Activated CD4-positive, alpha-beta T cell treated with anti-CD3 and anti-CD28 coated beads for 24 hours (primary cell): Measurements from ENCODE around the gene SAMM50.

ENCODE experiments used
- DNase-seq, 2 donors: peaks; one replicate each; pipeline ENCODE4 v3.0.0-alpha.2; 2020; ENCODE audit warnings: low read depth in 2 of 2

The SAMM50 gene

GRCh38 chr22:43945632-43946383 is 9.4 kb upstream of the SAMM50 start:
- DNase-seq, result peak; percentile 60 to 69

DNA sequence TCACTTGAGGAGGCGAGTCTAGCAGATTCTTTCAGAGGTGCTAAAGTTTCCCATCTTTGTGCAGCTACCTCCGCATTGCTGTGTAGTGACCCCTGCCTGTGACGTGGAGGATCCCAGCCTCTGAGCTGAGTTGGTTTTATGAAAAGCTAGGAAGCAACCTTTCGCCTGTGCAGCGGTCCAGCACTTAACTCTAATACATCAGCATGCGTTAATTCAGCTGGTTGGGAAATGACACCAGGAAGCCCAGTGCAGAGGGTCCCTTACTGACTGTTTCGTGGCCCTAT is 8.9 kb upstream of the SAMM50 start:
- no peak for DNase-seq

DNA sequence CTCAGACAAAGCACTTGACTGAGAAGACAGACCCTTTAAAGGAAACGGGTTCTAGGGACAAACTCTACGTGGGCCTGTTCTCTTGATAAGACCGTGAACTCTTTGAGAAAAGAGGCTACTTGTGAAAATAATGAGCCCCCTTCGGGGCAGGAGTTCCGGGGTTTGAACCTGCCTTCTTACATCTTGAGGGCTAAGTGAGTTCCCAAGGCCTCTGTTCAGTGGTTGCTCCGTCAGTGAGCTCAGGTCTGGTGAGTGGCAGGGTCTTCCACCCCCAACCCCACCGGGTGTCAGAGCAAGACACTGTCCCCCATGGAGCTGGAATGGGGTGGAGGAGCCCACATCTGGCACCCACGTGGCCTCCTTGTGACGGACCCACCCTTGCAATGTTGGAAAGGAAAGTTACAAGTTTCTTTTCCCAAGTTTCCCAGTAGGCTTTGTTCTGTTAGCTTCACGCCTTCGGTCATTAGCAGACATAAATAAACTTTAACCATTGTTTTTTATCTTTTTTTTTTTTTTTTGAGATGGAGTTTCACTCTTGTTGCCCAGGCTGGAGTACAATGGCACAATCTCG is 6.3 kb upstream of the SAMM50 start:
- no peak for DNase-seq

DNA sequence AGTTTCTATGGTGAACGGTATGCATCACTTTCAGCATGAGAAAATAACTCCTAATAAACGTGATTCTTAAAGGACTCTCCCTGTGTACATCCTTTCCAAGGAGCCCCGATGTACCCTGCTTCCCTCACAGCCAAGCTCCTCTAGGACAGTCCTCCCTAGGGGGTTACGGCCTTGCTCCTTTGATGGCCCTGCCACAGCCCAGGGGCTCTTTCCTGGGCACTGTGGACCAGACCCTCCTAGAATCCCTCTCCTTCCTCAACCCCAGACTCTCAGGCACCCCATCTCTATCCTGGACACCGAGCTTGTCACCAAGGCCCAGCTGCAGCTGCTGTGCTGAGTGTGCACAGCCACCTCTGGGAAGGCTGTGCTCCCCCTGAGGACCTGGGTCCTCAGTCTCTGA is 3.9 kb upstream of the SAMM50 start:
- no peak for DNase-seq

GRCh38 chr22:43951966-43952365 is 3.3 kb upstream of the SAMM50 start:
- DNase-seq, result no peak

GRCh38 chr22:43953988-43954785 is 1.1 kb upstream of the SAMM50 start:
- DNase-seq, result no peak

GRCh38 chr22:43955883-43956782 is 891 bp downstream of the SAMM50 start:
- DNase-seq, result no peak

DNA sequence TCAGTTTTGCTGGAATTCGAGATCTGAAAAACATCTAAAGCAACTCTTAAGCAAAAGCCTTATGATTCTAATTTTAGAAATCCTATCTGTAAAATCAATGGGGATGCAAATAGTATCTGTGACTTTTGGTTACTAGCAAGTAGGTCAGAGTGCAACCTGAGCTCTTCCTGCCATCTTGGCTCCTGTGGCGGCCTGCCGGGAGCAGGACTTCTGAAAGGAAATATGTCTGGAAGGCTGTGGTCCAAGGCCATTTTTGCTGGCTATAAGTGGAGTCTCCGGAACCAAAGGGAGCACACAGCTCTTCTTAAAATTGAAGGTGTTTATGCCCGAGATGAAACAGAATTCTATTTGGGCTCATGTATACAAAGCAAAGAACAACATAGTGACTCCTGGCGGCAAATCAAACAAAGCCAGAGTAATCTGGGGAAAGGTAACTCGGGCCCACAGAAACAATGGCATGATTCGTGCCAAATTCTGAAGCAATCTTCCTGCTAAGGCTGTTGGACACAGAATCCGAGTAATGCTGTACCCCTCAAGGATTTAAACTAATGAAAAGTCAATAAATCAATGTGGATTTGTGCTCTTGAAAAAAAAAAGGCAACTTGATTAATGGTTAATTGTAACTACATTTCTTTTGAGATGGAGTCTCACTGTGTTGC is 1.7 kb downstream of the SAMM50 start:
- DNase-seq, result no peak

DNA sequence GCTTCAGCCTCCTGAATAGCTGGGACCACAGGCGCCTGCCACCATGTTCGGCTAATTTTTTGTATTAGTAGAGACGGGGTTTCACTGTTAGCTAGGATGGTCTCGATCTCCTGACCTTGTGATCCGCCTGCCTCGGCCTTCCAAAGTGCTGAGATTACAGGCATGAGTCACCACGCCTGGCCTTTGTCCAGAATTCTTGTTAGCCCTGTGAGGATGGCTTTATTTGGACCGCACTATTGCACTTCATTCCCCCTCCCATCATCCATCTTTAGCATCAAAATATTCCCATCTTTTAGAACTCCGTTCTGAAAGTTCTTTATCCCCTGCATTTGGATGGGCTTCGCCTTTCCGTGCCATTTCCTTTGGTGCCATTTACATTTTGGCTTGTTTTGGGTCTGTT is 2.6 kb downstream of the SAMM50 start:
- DNase-seq, result no peak

DNA sequence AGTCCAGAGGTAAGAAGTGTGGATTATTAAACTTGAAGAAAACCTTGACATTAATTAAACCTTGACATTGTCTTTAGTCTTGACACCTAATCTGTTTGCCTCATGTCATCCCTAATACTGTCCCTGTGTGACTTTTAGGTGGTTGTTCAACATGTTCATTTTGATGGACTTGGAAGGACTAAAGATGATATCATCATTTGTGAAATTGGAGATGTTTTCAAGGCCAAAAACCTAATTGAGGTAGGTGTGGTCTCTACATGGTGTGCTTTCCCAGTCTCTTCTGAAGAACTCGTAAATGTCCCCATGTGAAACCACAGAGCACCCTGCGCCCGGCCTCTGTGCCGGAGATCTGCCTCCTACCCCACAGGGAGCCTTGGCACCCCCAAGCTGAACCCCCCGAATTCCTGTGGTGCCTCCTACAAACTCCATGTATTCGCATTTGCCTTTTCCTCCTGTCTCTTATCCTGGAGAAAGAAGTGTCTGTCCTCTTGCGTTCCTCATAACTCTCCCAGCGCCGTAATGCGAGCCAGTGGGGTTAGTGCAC is 9.1 kb downstream of the SAMM50 start:
- DNase-seq, result no peak

DNA sequence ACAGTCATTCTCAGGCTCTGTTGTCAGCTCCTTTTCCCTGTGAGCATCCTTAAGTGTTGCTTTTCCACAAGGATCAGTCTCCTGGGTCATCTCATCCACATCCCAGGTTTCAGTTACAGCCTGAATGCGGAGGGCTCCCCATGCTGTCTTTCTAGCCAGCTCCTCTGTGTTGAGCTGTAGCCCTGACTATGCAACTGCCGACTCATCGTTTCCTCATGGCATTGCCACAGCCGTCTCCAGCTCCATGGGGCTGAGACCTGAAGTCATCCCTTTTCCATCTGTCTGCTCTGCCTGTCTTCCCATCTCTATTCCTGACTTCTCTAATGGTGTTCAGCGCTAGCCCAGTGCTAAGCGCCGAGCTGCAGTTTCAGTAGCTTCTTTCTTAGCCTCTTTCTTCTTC is 11.8 kb downstream of the SAMM50 start:
- no peak for DNase-seq

DNA sequence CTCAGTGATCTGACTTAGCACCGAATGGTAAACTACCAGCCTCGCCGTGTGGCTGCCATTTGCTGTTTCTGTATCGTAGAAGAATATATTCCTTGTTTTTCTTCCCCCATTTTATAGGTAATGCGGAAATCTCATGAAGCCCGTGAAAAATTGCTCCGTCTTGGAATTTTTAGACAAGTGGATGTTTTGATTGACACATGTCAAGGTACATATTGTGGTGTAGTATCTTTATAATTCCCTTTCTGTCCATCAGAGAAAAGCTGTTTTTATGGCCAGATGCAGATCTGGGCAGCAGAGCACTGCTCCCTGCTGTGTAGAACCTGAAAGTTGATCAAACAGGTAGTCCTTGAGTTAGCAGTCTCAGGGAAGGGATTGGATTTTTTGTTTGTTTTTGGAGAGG is 13.4 kb downstream of the SAMM50 start:
- no peak for DNase-seq

DNA sequence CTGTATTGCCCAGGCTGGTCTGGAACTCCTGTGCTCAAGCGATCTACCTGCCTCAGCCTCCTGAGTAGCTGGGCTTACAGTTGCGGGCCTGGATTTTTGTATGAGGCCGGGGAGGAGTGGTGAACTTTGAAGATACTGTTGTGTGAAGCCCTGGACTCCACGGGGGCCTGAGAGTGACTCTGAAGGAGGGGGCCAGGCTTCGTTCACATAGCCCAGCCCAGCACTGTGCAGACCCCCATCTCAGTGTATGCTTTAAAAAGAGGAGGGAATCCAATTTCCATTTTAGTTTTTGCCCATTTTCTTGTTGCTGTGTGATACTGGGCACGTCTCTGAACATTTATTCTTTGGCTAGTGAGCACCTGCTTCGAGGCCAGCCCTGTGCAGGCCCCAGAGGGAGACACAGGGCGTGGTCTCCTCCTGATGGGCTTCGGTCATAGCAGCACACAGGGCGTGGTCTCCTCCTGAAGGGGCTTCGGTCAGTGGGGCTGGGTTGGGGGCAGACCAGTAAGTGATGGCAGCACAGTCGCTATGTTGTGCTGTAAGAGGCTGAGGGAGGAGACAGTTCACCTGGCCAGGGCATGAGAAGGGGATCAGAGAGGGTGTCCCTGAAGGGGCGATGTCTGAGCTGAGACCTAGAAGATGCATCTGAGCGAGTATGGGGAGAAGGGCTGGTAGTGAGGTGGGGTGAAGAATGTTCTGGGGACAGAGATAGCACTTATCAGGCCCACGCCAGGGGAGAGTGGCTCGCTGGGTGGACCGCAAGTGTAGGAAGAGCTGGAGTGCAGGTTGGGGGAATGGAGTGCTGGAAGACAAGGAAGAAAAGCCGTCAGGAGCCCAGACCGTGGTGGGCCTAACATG is 14.0 kb downstream of the SAMM50 start:
- DNase-seq, result no peak

GRCh38 chr22:43969989-43970755 is 14.9 kb downstream of the SAMM50 start:
- DNase-seq, result no peak

GRCh38 chr22:43971112-43971511 is 15.9 kb downstream of the SAMM50 start:
- no peak for DNase-seq

DNA sequence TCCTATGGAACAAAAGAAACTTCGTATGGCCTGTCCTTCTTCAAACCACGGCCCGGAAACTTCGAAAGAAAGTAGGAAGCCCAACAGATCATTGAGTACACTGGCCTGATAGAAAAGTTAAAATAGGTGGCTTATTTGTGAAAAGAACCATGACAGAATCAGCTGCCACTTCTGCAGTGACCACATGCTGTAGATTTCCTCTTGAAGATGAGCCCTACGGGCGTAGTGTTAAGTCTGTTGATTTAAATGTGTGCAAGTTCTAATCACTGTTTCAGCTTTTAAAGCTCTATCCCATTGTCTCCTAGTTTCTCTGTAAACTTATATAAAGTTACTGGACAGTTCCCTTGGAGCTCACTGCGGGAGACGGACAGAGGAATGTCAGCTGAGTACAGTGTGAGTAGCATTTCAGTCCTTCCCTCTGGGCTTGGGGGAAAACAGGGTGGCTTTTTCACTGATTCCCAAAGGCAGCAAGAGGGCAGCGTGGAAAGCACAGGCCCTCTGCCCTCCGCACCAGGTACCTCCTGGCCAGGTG is 17.8 kb downstream of the SAMM50 start:
- no peak for DNase-seq

- DNase-seq, result no peak
Measured at GRCh38 chr22:43974028-43974545, 18.8 kb downstream of the SAMM50 start.

- DNase-seq, result no peak
Measured at GRCh38 chr22:43975041-43975440, 19.8 kb downstream of the SAMM50 start.
